Hypothalamus (tissue), 51 donors: ENCODE results near the gene LEMD1.

ENCODE experiments used
- DNase-seq, 51 donors: peaks; one replicate each; lab custom pipeline; 2025; lab: John Stamatoyannopoulos, UW

The LEMD1 gene

GRCh38 chr1:205340676-205341075, 81.2 kb downstream of the LEMD1 start:
- no peak for DNase-seq

- no peak for DNase-seq
Measured at GRCh38 chr1:205339717-205340116, 82.1 kb downstream of the LEMD1 start.

- DNase-seq = no peak
Measured at GRCh38 chr1:205339197-205339702, 82.6 kb downstream of the LEMD1 start.

GRCh38 chr1:205338011-205338410, 83.8 kb downstream of the LEMD1 start:
- DNase-seq = no peak

- DNase-seq = no peak
Measured at GRCh38 chr1:205337481-205337880, 84.4 kb downstream of the LEMD1 start.

- peak in 48 of 51 donors; percentile 16 to 87 (median 60) for DNase-seq
Measured at GRCh38 chr1:205335692-205336091, 86.2 kb downstream of the LEMD1 start.

GRCh38 chr1:205332015-205332791, 89.7 kb downstream of the LEMD1 start:
- no peak for DNase-seq
